Measurements from ENCODE around the gene PDE11A. TPM values are rescaled to one million over a fixed set of nuclear protein-coding genes. Genes with fewer than 3 reads are reported as not detected.

The PDE11A gene
- total RNA-seq, 1 donor from 2014 or later = 0.17 TPM

DNA sequence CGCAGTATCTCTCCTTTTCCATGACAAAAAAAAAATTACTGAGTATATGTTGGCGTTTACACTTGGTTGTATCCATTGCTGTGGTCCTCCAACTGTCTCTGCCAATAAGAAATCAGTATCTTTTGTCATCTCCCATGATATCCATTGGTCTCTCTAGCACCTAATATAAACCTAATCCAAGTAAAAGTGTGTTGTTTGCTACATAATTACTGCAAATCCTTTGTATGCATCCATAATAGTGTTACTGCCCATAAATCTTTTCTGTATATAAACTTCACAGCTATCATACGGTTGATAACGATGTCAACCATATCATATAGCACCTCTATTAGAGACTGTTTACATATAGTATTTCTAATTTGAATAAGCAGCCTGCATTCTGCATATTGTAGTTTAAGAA, 453.1 kb downstream of the PDE11A start:
- no peak for DNase-seq

DNA sequence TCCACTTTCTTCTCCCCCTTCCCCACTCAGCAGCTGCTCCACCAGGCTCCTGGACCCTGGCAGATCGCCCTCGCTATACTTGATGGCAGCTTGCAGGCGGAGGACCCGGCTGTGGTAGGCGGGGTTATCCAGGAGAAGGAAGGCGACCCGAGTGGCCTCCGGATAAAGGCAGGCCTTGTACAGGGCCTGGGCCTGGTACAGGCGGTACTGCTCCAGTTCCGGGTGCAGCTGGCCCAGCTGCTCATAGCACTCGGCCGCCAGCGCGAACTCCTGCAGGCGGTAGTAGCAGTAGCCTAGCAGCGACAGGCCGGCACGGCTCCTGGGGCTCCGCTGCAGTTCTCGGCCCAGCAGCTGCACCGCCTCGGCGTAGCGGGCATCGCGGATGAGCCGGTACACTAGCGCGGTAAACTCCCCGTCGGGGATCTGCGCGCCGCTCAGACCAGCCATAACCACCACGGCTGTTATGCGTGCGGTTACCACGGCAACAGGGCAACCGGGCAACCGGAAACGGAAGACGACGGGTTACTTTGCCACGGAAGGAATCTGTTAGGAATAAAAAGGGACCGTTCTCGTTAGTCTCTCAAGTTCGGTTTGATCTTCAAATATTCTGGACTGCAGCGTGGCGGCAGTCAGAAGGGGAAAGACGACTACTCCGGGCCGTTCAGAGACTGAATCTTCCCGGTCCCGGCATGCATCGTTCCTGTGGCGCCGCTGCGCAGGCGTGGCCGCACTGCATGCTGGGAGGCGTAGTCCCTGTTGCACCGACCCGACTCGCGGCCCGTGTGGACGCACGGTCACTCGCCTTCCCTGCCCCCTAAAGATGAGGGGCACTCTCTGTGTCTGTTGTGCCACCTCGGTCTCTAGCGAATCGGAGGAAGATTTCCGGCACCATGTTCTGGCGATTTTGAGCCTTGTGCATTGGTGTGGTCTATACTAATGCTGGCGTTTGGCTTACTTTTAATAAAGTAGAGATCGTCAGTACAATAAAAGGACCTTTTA, 454.0 kb downstream of the PDE11A start:
- DNase-seq = peak; percentile 92

DNA sequence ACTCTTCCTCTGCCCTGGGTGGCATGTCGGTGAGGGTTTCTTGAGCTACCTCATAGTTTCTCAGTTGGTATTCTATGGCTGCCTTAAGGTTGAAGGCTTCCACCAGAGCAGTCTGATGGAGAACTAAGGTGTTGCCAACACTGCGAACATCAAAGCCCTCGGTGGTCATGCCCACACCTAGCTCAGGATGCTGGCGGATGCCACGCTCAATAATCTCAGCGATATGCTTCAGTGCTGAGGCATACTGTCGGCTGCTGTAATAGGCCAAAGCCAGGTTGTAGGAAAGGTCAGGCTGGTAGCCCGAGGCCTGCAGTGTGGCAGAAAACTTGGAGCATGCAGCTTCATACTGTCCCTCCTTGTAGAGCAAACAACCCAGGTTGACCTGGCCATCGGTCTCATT, 454.7 kb downstream of the PDE11A start:
- DNase-seq = no peak

DNA sequence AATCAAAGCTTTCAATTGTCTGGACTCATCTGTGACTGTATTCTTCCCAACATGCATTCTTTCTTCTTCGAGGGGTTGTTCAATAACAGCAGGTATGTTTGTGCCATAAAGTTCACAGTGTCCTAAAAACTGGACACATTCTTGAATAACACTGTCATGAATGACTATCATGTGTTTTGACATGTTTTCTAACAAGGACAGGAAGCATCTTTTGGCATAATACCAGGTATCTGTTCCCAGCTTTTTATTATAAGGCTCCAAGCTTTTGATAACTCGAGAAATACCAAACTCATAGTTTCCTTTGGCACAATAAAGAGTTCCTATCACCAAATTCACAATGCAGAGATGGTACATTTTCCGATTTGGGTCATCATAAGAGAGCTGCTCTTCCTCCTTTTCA, 455.8 kb downstream of the PDE11A start:
- no peak for DNase-seq

DNA sequence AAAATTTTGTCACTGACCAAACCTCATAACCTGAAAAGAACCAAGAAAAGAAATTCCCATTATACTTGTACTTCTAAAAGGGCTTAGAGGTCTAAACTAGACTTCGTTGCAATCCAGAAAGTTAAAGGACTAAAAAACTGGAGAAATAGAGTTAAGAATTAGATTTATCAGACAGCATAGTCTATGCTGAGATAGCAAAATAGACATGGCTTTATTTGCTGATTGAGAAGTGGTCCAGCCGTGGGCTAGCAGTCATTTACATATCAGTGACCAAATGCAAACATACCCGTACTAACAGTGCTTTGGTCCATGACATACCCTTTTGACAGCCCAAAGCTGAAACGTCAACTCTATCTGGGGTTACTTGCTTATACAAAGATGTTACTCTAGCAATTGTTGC, 456.5 kb downstream of the PDE11A start:
- no peak for DNase-seq

DNA sequence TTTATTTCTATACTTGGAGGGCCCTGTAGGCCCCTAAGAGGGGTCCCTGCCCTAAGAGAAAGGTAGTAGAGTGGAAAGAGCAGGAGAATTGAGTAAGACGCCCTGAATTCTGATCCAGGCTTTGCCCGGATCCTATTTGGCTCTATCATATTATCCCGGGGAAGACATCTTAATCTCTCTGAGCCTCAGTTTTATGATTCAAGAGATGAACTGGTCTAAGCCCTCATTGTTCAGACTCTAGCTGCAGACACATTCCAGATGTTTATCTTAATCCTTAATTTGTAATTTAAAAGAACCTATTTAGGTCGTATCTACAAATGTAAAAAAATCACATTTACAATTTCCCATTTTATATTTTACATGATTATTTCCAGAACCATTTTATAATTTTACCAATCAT, 459.9 kb downstream of the PDE11A start:
- DNase-seq = no peak

DNA sequence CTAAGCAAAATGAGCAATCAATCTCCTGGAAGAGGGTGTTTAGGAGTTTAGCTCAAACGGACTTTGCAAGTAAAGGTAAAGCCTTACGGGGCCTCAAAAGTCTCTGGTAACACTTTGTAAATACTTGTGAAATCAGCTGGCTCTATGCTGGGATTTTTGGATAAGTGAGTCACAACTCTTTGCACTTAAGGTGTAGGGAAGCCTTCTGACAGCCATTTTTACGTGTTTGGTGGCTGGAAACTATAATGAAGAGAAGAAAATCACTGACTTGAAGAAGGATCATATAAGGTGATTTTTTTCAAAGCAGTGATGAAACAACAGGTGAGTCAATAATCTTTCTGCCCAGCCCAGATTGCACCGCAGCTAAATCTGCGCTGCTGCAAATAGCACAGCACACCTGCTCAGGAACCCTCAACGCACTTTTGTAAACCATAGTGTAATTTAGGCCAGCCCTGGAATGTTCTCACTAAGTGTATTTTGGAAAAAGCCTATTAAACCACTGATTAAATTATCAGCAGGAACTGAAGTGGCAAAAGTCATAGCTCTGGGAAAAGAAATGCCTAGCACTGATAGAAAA, 461.2 kb downstream of the PDE11A start:
- DNase-seq = no peak

DNA sequence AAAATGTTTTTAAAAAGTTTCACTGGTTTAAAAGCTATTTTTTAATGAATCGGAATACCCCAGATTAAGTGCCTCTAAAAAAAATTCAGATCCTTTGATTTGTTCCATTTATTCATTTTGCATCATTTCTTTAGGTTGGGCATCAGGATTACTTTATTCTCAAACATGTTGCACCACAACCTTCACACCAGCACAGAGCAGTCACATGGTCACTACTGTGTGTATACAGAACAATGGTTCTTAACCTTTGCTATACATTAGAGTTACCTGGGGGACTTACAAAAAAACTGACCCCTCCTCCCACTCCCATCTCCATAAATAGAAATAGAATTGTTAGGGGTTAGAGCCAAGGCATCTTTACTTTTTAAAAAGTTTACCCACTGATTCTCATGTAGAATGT, 461.8 kb downstream of the PDE11A start:
- DNase-seq = no peak

DNA sequence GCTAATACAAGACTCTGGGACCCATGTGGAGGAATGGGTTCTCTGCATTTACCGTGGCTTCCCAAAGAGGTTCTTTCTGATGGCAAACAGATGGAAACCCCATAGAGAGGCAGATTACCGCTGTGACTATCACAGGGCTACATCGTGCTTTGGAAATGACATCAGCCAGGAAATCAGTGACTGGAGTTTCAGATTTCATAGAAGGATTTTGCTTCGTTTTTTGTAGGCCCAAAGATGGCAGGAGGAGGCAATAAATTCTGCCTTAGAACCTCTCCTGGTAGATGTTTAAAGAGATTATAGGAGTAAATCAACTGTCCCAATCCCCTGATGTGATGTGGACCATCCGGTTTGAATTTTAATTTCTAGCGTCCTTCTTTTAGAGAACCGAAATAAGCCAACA, 465.9 kb downstream of the PDE11A start:
- DNase-seq = peak; percentile 25

DNA sequence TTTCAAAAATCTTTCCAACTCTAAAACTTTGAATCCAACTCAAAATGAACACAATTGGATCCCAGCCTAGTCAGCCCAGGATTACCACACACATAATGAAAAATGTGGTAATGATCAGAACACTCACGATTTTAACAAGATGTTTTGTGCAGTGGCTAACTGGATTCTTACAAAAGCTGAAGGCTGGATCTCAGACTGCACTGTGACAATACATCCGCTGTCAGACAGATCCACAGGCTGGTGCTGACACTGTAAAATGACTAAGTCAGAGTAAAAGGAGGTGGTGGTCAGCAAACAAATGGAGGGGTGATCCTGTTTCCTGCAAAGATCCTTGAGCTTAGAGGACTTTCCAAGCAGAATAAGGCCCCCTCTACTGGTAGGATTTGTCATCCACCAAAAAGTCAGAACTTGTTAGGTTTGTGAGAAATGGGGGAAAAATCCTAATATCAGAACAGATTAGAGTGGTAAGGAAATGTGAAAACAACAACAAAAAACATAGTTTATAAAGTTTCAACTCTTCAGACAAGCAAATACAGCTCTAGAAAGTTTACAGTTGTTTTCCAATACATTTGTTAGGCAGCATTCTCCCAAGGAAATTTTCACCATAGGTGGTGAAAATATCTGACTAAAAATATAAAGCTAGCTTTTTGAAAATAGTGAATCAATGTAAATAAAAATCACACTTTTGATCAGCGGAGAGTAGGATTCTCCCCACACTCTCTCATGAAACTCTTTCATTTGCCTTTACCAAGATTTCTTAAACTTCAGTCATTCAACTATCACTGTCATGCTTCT, 468.1 kb downstream of the PDE11A start:
- DNase-seq = peak; percentile 77

DNA sequence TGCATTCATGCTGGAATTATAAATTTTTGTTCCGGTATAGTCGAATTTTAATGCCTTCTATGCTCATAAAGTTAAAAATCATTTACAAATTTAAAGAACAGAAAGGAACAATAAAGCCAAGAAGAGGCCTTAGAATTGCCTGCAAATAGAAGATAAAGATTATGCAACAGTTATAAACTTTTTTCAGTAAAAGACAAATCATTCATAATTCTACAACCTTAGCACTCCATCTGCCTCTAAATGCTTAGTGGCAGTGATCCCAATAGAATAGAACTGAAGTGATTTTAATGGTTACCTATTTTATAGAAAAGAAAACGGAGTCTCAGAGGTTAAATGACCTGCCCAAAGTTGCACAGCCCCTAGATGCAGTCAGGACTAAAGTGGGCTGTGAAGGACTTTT, 468.8 kb downstream of the PDE11A start:
- no peak for DNase-seq

DNA sequence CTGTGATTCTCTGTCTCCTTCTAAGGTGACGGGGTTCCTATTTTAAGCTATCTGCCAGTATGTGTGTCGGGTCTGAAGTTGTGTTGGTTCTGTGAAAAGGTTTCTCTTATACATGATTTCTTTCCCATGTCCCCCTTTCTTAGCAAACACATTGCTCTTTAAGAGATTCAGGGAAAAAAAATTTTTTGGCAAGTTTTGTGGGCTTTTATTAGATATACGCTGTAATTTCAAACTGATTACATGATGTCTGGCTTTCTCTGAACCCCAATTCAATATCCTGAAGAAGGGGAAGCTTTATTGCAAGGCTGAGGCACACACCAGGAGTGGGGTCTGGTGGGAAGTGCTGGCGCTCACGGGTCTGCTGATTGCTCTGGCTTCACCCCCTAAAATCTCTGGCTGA, 469.4 kb downstream of the PDE11A start:
- DNase-seq = no peak

DNA sequence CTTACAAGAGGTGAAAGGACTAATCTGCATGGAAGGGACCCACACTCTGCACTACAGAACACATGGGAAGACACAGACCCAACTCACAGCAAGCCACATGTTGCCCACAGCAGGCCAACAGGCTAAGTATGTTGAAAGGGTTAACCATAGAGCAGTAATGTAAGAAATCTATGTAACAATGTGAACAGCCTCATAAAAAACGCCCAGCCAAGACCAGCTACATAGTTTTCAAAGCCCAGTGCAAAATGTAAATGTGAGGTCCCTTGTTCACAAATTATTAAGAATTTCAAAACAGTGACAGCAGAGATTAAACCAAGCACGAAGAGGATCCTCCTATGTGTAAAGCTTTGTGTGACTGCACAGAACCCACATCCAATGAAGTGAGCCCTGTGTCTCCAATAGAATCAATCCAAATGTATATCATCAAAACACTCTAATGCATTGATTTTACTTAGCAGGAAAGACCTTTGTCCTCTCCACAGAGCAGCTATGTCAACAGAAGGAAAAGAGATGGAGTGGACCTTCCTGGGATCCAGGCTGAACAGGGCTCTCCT, 469.9 kb downstream of the PDE11A start:
- no peak for DNase-seq

DNA sequence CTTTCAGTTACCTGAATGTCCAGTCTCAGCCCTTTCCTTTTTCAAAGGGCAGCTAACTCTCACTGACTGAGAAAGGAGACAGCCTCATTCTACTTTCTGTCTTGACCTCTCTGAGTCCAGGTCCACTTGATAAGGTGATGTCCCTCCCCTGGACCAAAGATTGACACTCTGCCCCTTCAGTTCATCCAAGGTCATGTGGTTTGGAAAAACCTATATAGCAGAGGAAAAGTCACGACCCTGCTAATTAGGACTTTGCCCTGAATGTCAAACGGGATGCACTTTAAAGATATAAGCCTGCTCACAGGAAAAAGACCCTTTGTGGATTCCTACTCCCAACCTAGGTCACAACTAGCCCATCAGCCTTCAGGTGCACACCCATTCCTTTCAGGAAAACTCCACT, 471.7 kb downstream of the PDE11A start:
- DNase-seq = no peak

DNA sequence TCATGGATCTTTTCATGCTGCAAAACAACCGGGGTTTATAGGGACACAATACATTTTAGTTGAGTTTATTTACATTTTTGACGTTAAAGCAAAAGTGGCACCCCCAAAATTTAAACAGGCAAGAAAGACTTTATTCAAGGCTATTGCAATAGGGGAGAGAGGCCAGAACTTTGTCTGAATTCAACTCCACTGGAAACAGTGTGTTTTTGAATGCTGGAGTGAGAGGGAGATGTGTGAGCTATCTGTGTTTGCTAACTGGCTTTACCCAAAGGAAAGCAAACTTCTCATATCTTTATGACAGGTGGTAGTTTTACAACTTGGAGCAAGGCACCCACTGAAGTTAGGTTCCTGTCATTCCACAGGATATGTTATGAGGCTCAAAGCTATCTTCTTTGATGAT, 472.6 kb downstream of the PDE11A start:
- DNase-seq = no peak

DNA sequence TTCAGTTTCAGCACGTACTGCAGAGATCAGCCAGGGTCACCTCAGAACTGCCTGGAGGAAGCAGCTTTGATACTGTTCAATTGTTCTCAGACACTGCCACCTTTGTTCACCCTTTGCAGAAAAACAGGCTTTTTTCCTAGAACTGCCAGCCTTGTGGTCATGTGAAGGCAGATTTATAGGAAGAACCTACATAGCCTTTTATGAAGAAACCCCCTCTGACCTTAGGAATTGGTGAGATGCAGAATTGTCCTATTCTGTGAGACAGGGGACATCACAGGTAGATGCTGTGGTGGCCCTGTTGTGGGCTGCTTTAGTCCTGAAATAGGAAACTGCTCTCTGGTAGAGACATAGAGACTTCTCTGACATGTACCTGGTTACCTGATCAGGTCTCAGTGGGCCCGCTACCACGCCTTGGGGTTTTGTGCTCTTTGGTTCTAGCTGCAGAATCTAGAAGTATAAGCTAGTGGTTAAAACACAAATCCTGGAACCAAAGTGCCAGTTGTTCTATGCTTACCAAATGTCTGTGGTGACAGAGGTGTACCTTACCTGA, 473.4 kb downstream of the PDE11A start:
- DNase-seq = peak; percentile 87

DNA sequence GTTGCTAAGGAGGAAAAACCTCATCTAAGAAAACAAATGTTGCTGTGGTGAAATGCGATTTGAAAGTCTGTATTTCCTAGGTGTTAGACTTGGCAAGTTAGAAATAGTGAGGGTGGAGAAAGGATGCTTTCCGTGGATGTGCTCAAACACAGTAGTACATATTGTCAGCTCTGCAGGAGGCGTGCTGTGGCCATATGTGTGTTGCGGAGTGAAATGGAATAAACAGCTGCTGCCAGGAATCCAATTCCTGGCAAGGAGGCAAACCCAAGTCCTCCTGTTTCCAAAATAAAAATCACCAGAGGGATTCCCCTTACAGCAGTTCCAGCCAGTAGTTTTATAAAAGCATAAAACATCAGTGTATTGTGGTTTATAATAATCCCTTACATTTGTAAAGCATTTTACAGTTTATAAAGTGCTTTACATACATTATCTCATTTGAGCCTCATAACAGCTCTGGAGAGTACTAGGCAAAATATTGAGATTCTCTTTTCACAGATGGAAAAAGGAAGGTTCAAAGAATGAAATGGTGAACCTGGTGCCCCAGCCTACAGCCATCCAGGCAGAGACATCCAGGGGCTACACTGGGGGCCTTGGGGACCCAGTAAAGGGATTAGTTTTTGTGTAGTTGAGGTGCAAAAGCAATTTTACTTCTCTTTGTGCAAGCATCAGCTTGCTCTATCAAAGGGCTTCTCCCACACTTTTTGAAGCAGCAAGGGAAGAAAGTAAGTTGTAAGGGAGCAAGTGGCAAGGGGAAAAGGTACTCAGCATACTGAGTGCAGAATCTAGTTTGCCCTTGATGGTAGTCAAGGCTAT, 474.0 kb downstream of the PDE11A start:
- peak; percentile 26 for DNase-seq

DNA sequence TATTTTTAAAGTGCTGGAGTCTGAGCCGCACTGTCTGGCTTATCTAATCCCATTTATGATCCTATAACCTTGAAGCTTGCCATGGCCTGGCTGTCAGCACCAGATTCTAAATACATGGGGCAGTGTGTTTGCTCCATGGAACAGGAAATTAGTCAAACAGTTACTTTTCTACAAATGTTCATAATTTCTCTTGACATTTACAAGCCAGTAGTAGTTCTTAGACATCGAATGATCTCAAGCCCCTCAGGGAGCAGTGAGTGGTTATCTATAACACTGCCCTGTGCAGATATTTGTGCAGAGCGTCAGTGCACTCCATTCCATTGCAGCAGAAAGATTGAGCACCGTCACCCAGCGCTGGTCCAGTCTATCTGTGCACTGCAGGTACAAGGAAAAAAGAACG, 474.8 kb downstream of the PDE11A start:
- no peak for DNase-seq

DNA sequence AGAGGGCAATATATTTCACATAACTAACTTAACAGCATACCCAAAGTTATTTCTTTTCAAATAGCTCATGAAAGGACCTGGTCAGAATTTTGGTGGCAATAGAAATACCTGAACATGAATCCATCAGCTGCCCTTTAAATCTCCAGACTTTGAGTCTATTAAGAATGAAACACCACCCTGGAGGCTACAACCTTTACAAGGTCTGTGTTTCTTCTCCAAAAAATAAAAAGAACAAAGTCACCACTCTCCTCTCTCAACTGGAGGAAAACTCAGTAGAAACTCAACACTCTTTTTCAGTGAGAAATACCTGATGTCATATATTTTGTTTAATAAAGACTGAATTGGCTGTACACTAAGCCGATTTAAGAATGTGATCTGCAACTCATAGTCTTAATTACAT, 475.7 kb downstream of the PDE11A start:
- no peak for DNase-seq

DNA sequence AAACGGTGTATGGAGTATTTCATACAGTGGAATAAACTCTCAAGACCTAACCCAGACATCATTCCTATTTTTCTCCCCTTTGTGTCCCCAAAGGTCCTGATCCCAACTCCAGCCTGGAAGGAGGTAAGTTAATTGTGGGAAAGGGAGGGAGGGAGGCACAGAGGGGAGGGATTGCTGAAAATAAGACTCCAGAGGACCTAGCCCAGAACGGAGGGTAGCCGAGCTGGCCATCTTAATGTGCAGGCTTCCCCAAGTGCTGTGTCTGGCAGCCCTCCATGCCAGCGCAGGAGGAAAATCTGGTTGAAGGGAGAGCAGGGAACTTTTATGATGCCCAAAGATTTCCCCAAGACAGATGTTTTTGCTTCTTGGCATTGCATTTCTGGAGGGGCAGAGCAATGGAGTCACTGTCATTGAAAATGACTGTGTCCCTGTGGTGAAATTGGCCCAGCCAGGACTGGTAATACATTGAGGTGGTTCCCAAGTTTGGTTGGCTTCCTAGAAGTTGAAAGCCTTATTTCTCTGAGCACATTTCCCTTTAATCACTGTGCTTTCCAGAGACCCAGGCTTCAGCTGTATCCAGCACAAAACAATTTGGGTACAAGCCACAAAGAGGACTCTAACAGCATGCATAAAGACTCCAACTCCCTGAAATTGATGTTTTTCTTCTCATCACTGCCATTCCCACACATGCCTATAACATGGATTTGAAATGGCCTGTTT, 477.3 kb downstream of the PDE11A start:
- no peak for DNase-seq

DNA sequence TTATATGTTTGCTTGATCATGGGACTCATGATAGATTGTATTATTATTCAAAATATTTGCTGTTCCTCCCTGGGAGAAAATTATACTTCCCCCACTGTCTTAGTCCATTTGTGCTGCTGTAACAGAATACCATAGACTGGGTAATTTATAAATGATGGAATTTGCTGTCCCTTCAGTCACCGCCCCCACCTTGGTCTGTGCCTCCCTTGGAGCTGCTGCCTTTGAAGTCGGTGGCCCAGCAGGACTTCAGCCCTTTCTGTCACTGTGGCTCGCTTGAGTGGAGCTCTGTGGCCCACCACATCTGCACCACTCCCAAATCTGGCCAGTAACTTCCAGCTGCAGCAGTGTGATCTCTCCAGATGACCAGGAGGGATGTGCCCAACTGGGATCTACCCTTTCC, 479.2 kb downstream of the PDE11A start:
- DNase-seq = no peak
